RWPE2 (cell line): ENCODE measurements around the gene KRTAP22-2.

Experiments used
- ATAC-seq: fragments of 200-7000 bp; cut with Tn5 transposase; 3 replicates; pipeline ENCODE4 v1.9.1; 2021; ENCODE audit warnings: low read depth
- DNase-seq: peaks from one replicate; pipeline ENCODE4 v3.0.0-alpha.2; 2020; ENCODE audit warnings: low spot score
- H3K27ac ChIP-seq: fragments of 450-650 bp; 2 replicates; pipeline ENCODE4 v1.5.1; 2017; ENCODE audit warnings: mild to moderate bottlenecking; ENCODE audit not compliant: poor library complexity, severe bottlenecking
- H3K27me3 ChIP-seq: fragments of 250-450 bp; sonication (Bioruptor Pico); 2 replicates; pipeline ENCODE4 v1.5.1; 2021; ENCODE audit warnings: mild to moderate bottlenecking, moderate library complexity; ENCODE audit not compliant: insufficient read depth, poor library complexity, severe bottlenecking
- H3K36me3 ChIP-seq: fragments of 250-450 bp; sonication (Bioruptor Pico); 2 replicates; pipeline ENCODE4 v1.5.1; 2020; ENCODE audit warnings: low read depth, mild to moderate bottlenecking, moderate library complexity
- H3K4me1 ChIP-seq: fragments of 250-450 bp; sonication (Bioruptor Pico); 2 replicates; pipeline ENCODE4 v1.5.1; 2021; ENCODE audit warnings: mild to moderate bottlenecking, moderate library complexity; ENCODE audit not compliant: insufficient read depth, poor library complexity, severe bottlenecking
- H3K4me3 ChIP-seq: fragments of 250-450 bp; sonication (Bioruptor Pico); 2 replicates; pipeline ENCODE4 v1.5.1; 2021; ENCODE audit warnings: mild to moderate bottlenecking, moderate library complexity; ENCODE audit not compliant: severe bottlenecking
- H3K9me3 ChIP-seq: fragments of 250-450 bp; sonication (Bioruptor Pico); 2 replicates; pipeline ENCODE4 v1.5.1; 2021; ENCODE audit warnings: mild to moderate bottlenecking, moderate library complexity; ENCODE audit not compliant: severe bottlenecking
- TF ChIP-seq, protein P1 (sequence below): fragments of 450-650 bp; IDR thresholded peaks from one replicate; pipeline ENCODE4 v1.5.1; 2017; ENCODE audit warnings: mild to moderate bottlenecking, moderate library complexity; ENCODE audit not compliant: poor library complexity, severe bottlenecking

The KRTAP22-2 gene

GRCh38 chr21:30590297-30590696 lies at the start of gene KRTAP22-2:
Gene KRTAP22-2, minus strand, starts transcription at chr21:30590397.
- no peak for DNase-seq
- TF ChIP-seq, protein P1, sequence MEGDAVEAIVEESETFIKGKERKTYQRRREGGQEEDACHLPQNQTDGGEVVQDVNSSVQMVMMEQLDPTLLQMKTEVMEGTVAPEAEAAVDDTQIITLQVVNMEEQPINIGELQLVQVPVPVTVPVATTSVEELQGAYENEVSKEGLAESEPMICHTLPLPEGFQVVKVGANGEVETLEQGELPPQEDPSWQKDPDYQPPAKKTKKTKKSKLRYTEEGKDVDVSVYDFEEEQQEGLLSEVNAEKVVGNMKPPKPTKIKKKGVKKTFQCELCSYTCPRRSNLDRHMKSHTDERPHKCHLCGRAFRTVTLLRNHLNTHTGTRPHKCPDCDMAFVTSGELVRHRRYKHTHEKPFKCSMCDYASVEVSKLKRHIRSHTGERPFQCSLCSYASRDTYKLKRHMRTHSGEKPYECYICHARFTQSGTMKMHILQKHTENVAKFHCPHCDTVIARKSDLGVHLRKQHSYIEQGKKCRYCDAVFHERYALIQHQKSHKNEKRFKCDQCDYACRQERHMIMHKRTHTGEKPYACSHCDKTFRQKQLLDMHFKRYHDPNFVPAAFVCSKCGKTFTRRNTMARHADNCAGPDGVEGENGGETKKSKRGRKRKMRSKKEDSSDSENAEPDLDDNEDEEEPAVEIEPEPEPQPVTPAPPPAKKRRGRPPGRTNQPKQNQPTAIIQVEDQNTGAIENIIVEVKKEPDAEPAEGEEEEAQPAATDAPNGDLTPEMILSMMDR: no peak
- H3K4me1 ChIP-seq: no peaks in the 10 kb centered on the region
- no peak within 1 kb of the TSS for H3K27ac ChIP-seq
- peaks cover 4% of the 10 kb centered on the region for H3K27me3 ChIP-seq
- H3K4me3 ChIP-seq: no peak within 1 kb of the TSS
- ATAC-seq: no peak
- no peaks in the 10 kb centered on the region for H3K36me3 ChIP-seq
- H3K9me3 ChIP-seq: no peaks in the 10 kb centered on the region

DNA sequence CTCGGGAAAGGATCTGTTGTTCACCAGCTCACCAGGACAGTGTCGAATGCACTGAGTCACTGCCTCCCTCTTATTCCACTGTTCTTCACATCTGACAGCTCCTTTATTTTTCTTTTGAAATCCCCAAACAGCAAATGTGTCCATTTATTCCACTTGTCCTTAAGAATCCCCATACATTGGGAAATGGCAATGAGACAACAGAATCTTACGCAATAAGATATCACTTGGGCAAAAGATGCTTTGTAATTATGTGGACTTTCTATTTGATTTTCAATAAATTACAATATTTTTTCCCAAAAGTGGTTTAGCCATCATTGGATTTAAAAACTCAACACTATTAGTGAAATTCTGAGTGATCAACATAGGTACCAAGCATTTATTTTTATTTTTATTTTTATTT lies 48.5 kb upstream of the KRTAP22-2 start:
- no peaks in the 10 kb centered on the region for H3K36me3 ChIP-seq
- H3K27ac ChIP-seq: no peak overlapping the region
- ATAC-seq (no peak), DNase-seq (no peak)
- TF ChIP-seq, protein P1: no peak
- no peaks in the 10 kb centered on the region for H3K27me3 ChIP-seq
- H3K4me1 ChIP-seq: no peaks in the 10 kb centered on the region
- H3K9me3 ChIP-seq: no peaks in the 10 kb centered on the region
- H3K4me3 ChIP-seq: no peak overlapping the region

DNA sequence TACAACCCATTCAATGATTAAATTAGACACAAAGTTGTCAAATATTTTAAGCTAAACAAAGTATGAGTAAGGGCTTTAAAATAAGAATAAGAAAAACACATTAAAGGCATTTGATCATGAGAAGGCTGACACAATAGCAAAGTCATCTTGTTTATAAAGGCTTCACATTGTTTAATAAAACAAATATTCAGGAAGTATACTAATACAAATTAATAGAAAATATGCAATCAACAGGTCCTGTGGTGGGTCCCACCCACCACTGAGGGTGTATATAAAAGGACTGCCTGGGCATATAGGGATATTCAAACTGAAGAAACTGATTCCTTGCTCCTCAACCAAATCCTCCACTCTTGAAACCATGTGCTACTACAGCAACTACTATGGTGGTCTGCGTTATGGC lies 44.7 kb upstream of the KRTAP22-2 start, which contains the start of gene KRTAP20-2:
TSS of gene KRTAP20-2 (plus strand) at position 301 of the 400 bp plus-strand sequence. CDS start at position 359, 58 bp downstream.
- DNase-seq (no peak), ATAC-seq (no peak)
- Histone ChIP-seq H3K27ac (no peak within 1 kb of the TSS), H3K27me3 (no peaks in the 10 kb centered on the region), H3K4me3 (no peak within 1 kb of the TSS), H3K9me3 (no peaks in the 10 kb centered on the region), H3K4me1 (no peaks in the 10 kb centered on the region), H3K36me3 (no peaks in the 10 kb centered on the region)
- TF ChIP-seq, protein P1: no peak

- TF ChIP-seq, protein P1: no peak
- Histone ChIP-seq H3K4me1 (no peaks in the 10 kb centered on the region), H3K9me3 (no peaks in the 10 kb centered on the region), H3K4me3 (no peak overlapping the region), H3K27me3 (no peaks in the 10 kb centered on the region), H3K27ac (no peak overlapping the region), H3K36me3 (no peaks in the 10 kb centered on the region)
- DNase-seq (no peak), ATAC-seq (no peak)
Measured at GRCh38 chr21:30629200-30629599, 39.0 kb upstream of the KRTAP22-2 start.

GRCh38 chr21:30628109-30628508 lies 37.9 kb upstream of the KRTAP22-2 start:
- no peaks in the 10 kb centered on the region for H3K36me3 ChIP-seq
- no peaks in the 10 kb centered on the region for H3K4me1 ChIP-seq
- no peak overlapping the region for H3K27ac ChIP-seq
- TF ChIP-seq, protein P1: no peak
- H3K9me3 ChIP-seq: no peaks in the 10 kb centered on the region
- H3K4me3 ChIP-seq: no peak overlapping the region
- DNase-seq: no peak
- no peak for ATAC-seq
- H3K27me3 ChIP-seq: no peaks in the 10 kb centered on the region
